Stomach smooth muscle (tissue), 2 donors: ENCODE results near the gene CDHR5.

Experiments
- H3K27ac ChIP-seq: one replicate; pipeline ENCODE4 v1.7.0; 2013; ENCODE audit warnings: mild to moderate bottlenecking, low read length, inconsistent platforms
- H3K27me3 ChIP-seq, 2 donors: one replicate each; pipeline ENCODE4 v1.7.0; 2013; ENCODE audit warnings: low read length in 2 of 2; ENCODE audit not compliant: insufficient read depth in 2 of 2, control insufficient read depth in 1 of 2
- H3K36me3 ChIP-seq, 2 donors: one replicate each; pipeline ENCODE4 v1.7.0; 2013; ENCODE audit warnings: low read length in 2 of 2; ENCODE audit not compliant: control insufficient read depth in 2 of 2, insufficient read depth in 2 of 2
- H3K4me1 ChIP-seq: one replicate; pipeline ENCODE4 v1.7.0; 2013; ENCODE audit warnings: low read length; ENCODE audit not compliant: control insufficient read depth, insufficient read depth
- H3K4me3 ChIP-seq, 2 donors: one replicate each; pipeline ENCODE4 v1.7.0; 2013; ENCODE audit warnings: low read length in 2 of 2
- H3K9ac ChIP-seq, 2 donors: one replicate each; pipeline ENCODE4 v1.7.0; 2013; ENCODE audit warnings: low read length in 2 of 2, mild to moderate bottlenecking in 1 of 2
- H3K9me3 ChIP-seq, 2 donors: one replicate each; pipeline ENCODE4 v1.7.0; 2013; ENCODE audit warnings: low read length in 2 of 2; ENCODE audit not compliant: control insufficient read depth in 2 of 2
- donor health status: healthy.
- donor health status: Pancreatic carcinoma.

CDHR5 gene

GRCh38 chr11:607971-608659, 16.6 kb downstream of the CDHR5 start:
- H3K9ac ChIP-seq = no peak overlapping the region
- no peak overlapping the region for H3K4me3 ChIP-seq
- peaks cover 48% of the 10 kb centered on the region in 2 donors for H3K36me3 ChIP-seq
- H3K27ac ChIP-seq = no peak overlapping the region
- H3K4me1 ChIP-seq = peaks cover 9% of the 10 kb centered on the region
- H3K27me3 ChIP-seq = no peaks in the 10 kb centered on the region
- H3K9me3 ChIP-seq = no peaks in the 10 kb centered on the region

- Histone ChIP-seq H3K27ac (peak overlapping the region; percentile 62), H3K9ac (no peak overlapping the region), H3K9me3 (no peaks in the 10 kb centered on the region), H3K4me3 (no peak overlapping the region), H3K27me3 (no peaks in the 10 kb centered on the region), H3K36me3 (peaks cover 42 to 46% of the 10 kb centered on the region in 2 donors), H3K4me1 (peaks cover 9% of the 10 kb centered on the region)
These were observed 17.6 kb downstream of the CDHR5 start for GRCh38 chr11:607020-607780.

- no peaks in the 10 kb centered on the region for H3K9me3 ChIP-seq
- peaks cover 9% of the 10 kb centered on the region for H3K4me1 ChIP-seq
- peak overlapping the region; percentile 62 for H3K27ac ChIP-seq
- no peak overlapping the region for H3K9ac ChIP-seq
- no peak overlapping the region for H3K4me3 ChIP-seq
- no peaks in the 10 kb centered on the region for H3K27me3 ChIP-seq
- H3K36me3 ChIP-seq = peaks cover 46 to 52% of the 10 kb centered on the region in 2 donors
These were observed 18.5 kb downstream of the CDHR5 start for GRCh38 chr11:606245-606644.

GRCh38 chr11:605286-606129, 19.2 kb downstream of the CDHR5 start:
- Histone ChIP-seq H3K9me3 (no peaks in the 10 kb centered on the region), H3K4me1 (peaks cover 9% of the 10 kb centered on the region), H3K27me3 (no peaks in the 10 kb centered on the region), H3K27ac (no peak overlapping the region), H3K9ac (no peak overlapping the region), H3K4me3 (no peak overlapping the region), H3K36me3 (peaks cover 39 to 50% of the 10 kb centered on the region in 2 donors)

- Histone ChIP-seq H3K27ac (no peak overlapping the region), H3K4me1 (peaks cover 9% of the 10 kb centered on the region), H3K9me3 (no peaks in the 10 kb centered on the region), H3K27me3 (no peaks in the 10 kb centered on the region), H3K36me3 (peaks cover 43 to 61% of the 10 kb centered on the region in 2 donors), H3K9ac (no peak overlapping the region), H3K4me3 (no peak overlapping the region)
These were observed 21.6 kb downstream of the CDHR5 start for GRCh38 chr11:603154-603553.

- Histone ChIP-seq H3K27ac (no peak overlapping the region), H3K36me3 (peaks cover 44 to 63% of the 10 kb centered on the region in 2 donors), H3K27me3 (no peaks in the 10 kb centered on the region), H3K4me3 (no peak overlapping the region), H3K4me1 (peaks cover 9% of the 10 kb centered on the region), H3K9me3 (no peaks in the 10 kb centered on the region), H3K9ac (no peak overlapping the region)
These were observed 23.0 kb downstream of the CDHR5 start for GRCh38 chr11:601573-602245.

- Histone ChIP-seq H3K4me1 (no peaks in the 10 kb centered on the region), H3K27me3 (no peaks in the 10 kb centered on the region), H3K4me3 (no peak overlapping the region), H3K27ac (no peak overlapping the region), H3K9me3 (no peaks in the 10 kb centered on the region), H3K9ac (no peak overlapping the region), H3K36me3 (peaks cover 48 to 62% of the 10 kb centered on the region in 2 donors)
These were observed 26.6 kb downstream of the CDHR5 start for GRCh38 chr11:598005-598680.

GRCh38 chr11:597166-597725, 27.5 kb downstream of the CDHR5 start:
- peaks cover 56 to 65% of the 10 kb centered on the region in 2 donors for H3K36me3 ChIP-seq
- H3K9ac ChIP-seq = no peak overlapping the region

GRCh38 chr11:596374-596773, 28.4 kb downstream of the CDHR5 start:
- H3K4me3 ChIP-seq = no peak overlapping the region
- no peaks in the 10 kb centered on the region for H3K27me3 ChIP-seq
- no peaks in the 10 kb centered on the region for H3K4me1 ChIP-seq
- peaks cover 54 to 60% of the 10 kb centered on the region in 2 donors for H3K36me3 ChIP-seq
- no peak overlapping the region for H3K9ac ChIP-seq
- no peaks in the 10 kb centered on the region for H3K9me3 ChIP-seq
- H3K27ac ChIP-seq = no peak overlapping the region

More at GRCh38 chr11:597166-597725, 27.5 kb downstream of the CDHR5 start:
- Histone ChIP-seq H3K27ac (no peak overlapping the region), H3K27me3 (no peaks in the 10 kb centered on the region), H3K4me1 (no peaks in the 10 kb centered on the region), H3K9me3 (no peaks in the 10 kb centered on the region), H3K4me3 (no peak overlapping the region)
